SIG-M5 treated with dmso at 0.1 percent for 504 hours (cell line): ENCODE measurements around the gene SIGLECL1.

ENCODE experiments used
- DNase-seq: peaks from one replicate; lab custom pipeline; 2025; ENCODE audit not compliant: unreplicated experiment; lab: John Stamatoyannopoulos, UW

Gene SIGLECL1

GRCh38 chr19:51252306-51253079, 1.6 kb downstream of the SIGLECL1 start:
- DNase-seq = no peak

DNA sequence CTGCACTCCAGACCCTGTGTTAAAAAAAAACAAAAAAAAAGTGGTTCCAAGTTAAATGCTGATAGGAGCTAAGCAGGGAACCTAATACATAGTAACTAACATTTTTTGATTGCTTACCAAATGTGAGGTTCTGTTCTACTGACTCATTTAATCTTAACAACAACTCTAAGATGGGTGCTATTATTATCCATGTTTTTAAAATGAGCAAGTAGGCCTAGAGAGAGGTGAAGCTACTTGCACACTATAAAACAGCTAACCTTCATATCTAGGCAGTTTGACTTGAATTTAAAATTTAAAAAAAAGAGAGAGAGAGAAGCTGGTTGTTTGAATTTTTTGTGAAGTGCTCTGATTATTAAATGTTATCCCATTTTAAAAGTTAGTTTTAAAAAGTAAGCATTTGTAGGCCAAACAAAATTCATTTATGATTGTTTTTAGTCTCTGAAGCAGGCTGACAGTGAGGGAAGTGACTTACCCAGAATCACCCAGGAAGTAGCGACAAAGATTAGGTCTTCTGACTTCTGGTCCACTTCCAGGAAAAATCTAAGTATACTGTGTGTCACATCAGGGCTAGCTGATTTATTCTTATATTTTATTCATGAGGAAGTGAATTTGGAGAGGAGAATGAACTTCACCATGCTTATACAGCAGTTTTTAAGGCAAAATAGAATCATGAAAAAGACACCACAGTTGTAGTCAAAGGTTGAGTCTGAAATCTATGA, 2.4 kb downstream of the SIGLECL1 start:
- DNase-seq = no peak

DNA sequence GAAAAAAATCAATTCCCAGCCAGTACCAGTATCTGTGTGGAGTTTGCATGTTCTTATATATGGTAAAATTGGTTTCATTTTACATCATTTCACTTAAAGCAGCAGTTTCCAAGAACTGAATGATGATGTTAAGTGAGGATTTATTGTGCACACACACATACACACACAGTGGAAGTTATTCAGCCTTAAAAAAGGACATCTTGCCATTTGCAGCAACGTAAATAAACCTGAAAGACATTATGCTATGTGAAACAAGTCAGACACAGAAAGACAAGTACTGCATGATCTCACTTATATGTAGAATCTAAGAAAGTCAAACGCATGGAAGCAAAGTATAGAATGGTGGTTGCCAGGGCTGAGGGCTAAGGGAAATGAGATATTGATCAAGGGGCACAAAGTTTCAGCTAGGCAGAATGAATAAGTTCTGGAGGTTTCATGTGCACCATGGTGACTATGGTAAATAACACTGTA, 5.3 kb downstream of the SIGLECL1 start:
- no peak for DNase-seq

- no peak for DNase-seq
These were observed 6.6 kb downstream of the SIGLECL1 start for GRCh38 chr19:51257471-51257870.

DNA sequence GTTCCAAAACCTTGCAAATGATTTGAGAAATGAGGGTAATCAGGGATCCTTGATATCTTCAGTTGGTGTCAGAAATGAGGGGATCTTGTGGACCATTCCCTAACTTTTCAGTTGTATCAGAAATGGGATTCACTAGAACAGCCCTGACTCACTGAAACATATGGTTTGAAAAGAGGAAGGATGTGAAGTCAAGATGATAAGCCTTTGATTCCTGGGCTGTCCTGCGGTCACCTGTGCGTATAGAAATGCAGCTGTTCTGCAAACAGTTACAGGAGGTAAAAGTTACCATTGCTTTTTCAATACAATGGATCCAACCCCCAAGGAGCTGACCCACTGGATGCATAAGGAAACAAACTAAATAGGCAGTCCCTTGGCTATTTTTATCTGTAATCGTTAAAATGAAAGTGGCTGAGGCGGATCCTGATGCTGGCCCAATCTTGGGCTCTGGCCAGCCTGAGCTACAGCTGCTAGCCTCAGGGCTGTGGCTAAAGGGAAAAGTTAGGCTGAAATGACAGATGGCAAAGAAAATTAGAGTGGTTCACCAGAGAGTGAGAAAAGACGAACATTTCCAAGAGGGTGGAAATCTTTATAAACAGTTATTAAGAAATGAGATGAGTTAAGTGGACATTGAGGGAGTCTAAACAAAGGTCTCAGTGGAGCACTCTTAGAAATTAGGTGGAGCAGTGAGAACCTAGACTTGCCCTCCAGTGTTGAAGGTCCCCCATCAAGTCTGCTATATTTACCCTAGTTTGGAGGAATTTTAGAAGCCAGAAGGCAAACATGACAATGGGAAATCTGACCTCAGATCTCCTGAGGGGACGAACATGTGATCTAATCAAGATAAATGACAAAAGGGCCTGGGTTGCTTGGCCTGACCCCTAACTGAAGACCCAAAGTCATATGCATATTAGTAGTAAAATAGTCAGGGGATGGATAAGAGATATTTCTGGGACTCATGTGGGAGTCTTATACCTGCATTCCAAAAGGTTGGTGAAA, 7.6 kb downstream of the SIGLECL1 start:
- DNase-seq = no peak

GRCh38 chr19:51259348-51260245, 8.7 kb downstream of the SIGLECL1 start:
- peak; percentile 49 for DNase-seq

DNA sequence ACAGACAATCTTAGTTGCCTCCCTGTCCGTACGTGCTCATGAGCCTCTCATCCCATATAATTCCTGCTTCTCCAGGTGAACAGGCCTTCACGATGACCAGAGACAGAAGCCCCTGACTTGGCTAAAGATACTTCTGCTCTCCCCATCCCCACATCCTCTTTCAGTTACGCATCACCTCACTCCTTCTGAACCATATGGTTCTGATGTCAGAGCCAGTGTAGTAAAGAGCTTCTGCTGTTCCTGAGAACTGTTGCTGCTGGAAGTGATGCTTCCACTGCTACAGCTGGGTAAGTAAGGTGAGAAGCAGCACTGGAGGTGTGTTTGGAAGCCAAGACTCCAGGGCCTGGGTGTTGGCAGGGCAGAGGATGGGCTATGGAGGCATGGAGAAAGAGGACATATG, 12.9 kb downstream of the SIGLECL1 start:
- no peak for DNase-seq

DNA sequence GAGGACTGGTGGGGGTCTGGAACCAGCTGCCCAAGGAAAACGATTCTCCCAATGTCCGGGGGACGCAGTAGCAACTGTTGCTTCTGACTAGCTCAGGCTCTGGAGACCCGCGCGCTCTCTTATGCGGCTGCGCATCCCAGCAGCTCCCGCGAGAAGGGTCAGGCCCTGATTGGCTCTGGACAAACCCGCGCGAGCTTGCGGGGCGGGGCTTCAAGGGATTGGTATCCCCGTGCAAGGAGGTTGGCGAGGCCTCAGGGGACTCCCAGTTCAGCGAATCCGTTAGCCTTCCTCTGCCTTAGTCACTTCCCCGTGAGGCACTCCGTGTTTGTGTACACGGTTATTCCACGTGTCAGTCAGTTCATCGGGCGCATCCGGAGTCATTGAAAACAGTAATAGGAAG, 20.2 kb downstream of the SIGLECL1 start:
- DNase-seq = no peak

DNA sequence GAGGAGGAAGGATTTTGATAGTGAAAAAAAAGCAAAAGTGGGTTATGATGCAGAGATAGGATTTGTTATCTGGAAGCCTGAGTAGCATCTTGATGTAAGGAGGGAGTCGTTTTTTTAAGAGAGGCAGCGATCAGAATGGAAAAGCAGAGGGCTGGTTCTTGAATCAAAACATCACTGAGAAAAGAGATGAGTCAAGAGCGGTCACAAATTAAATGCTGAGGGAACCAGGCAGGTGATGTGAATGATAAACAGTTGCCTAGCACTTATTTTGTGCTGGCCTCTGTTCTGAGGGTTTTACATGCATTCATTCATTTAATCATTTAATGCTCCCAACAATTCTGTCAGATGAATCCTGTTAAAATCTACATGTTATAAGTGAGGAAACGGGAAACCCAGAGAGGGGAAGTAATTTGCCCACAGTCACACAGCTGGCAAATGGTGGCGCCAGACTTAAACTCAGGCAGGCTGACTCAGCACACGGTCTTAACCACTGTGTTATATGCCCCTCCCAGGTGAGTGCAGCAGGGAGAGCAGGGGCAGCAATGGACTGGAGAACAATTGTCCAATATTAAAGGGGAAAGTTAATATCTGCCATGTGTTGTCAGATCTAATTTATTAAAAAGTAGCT, 21.4 kb downstream of the SIGLECL1 start:
- peak; percentile 11 for DNase-seq

- no peak for DNase-seq
These were observed 23.3 kb downstream of the SIGLECL1 start for GRCh38 chr19:51274049-51274770.

- no peak for DNase-seq
These were observed 26.2 kb downstream of the SIGLECL1 start for GRCh38 chr19:51277112-51277511.

GRCh38 chr19:51282335-51282734, 31.5 kb downstream of the SIGLECL1 start:
- no peak for DNase-seq

GRCh38 chr19:51285682-51286081, 34.8 kb downstream of the SIGLECL1 start:
- no peak for DNase-seq

DNA sequence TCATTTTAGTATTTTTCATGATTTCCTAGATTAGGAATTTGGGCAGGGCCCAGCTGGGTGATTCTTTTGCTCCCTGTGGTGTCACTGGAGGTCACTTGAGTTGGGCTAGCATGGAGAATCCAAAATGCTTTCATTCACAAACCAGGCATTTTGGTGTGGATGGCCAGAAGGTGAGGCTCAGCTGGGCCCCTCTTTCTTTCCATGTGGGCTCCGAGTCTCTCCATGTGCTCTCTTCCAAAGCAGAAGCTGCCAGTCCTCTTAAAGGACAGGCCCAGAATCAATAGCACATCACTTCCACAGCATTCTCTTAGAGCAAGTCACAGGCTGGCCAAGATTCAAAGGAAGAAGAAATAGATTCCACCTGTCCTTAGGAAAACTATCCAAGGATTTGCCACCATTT, 38.8 kb downstream of the SIGLECL1 start:
- no peak for DNase-seq

DNA sequence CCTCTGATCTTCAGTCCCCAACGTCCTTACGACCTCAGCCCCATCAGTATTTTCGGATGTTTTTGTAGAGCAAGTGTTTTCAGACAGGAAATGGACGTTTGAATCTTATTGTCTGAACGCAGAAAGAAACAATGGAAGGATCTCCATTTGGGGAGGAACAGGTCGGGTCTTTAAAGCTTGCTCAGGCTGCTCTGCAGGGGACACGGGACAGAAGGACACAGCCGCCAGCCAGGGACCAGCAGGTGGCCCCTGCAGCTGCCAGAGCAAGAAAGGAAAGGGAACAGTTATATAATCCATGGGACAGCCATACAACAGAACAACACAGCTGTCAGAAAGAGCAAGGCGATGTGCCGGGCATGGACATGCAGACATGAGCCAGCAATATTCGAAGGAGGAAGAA, 42.1 kb downstream of the SIGLECL1 start:
- DNase-seq = no peak

- DNase-seq = no peak
These were observed 42.8 kb downstream of the SIGLECL1 start for GRCh38 chr19:51293571-51294210.

DNA sequence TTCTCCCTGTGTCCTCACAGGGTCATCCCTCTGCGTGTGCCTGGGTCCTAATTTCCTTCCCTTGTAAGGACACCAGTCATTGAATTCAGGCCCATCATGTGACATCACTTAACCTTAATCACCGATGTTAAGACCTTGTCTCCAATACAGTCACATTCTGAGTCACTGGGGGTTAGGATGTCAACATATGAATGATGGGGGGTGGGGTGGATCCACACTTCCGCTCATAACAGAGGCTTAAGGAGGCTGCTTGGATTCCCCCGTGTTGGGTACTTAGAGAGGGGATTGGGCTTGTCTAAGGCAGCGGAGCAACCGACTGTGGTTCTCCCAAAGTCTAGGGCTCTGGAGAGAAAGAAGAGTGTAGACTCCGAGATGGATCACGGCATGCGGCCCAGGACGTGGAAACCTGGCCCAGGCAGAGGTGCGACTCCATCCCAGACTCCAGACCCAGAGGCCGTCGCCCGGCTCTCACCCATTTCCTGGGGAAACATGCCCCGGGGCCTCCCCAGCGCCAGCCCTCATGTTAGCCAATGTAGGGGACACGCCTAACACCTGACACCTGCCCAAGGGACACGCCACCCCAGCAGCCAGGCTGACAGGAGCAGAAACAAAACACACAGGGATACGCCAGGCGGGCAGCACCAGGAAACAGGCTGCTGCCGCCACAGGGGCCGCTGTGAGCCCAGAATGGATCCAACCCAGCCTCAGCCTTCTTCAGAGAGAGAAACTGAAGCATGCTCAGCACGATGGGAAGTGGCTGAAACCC, 43.5 kb downstream of the SIGLECL1 start:
- peak; percentile 4 for DNase-seq

DNA sequence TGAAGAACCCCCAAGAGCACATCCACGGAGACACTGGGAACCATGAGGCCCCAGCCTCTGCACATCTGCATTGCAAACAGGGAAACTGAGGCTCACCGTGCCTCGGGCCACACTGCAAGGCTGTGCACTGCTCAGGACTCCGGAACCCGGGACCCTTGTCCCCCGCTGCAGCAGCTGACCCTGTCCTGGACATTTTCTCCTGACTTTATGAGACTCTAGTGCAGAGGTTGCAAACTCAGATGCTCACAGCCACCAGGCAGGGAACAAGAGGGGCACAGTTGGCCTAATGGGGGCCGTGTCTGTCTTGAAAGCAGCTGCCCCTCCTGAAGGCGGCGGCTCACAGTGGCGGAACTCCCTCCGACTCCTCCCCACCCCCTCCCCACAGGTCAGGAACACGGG, 44.1 kb downstream of the SIGLECL1 start:
- DNase-seq = no peak
